Ovary (tissue), 9 donors: ENCODE measurements around the gene SPO11. TPM values are rescaled to one million over a fixed set of nuclear protein-coding genes. Genes with fewer than 3 reads are reported as not detected.

Experiments
- DNase-seq, 5 donors: peaks; one replicate each; pipeline ENCODE4 v3.0.0-alpha.2; 2019 to 2020
- H3K27ac ChIP-seq, 2 donors: fragments of 200-600 bp; one replicate each; pipeline versions ENCODE4 v1.5.1 to v1.8.0; 2019 to 2022
- H3K27me3 ChIP-seq: fragments of 200-600 bp; one replicate; pipeline ENCODE4 v1.8.0; 2022
- H3K36me3 ChIP-seq: fragments of 200-600 bp; sonication (generic); one replicate; pipeline ENCODE4 v1.5.1; 2019
- H3K4me1 ChIP-seq: one replicate; pipeline ENCODE4 v1.8.1; 2013; ENCODE audit warnings: mild to moderate bottlenecking, moderate library complexity; ENCODE audit not compliant: insufficient read depth
- H3K4me3 ChIP-seq: fragments of 200-600 bp; sonication (generic); one replicate; pipeline ENCODE4 v1.5.1; 2017
- H3K9me3 ChIP-seq, 2 donors: fragments of 200-600 bp in 1 of 2; sonication (generic) in 1 of 2; one replicate each; pipeline versions ENCODE4 v1.5.1 to v1.8.1; 2013 to 2019; ENCODE audit warnings: mild to moderate bottlenecking in 1 of 2, moderate library complexity in 1 of 2
- CTCF ChIP-seq, 3 donors: fragments of 450-650 bp in 2 of 3; fragments of 200-600 bp in 1 of 3; IDR thresholded peaks; one replicate each; pipeline versions ENCODE4 v1.5.1 to v1.8.0; 2016 to 2022; ENCODE audit warnings: antibody characterized with exemption in 3 of 3, mild to moderate bottlenecking in 1 of 3
- EP300 ChIP-seq: sonication (generic); formaldehyde crosslinking; IDR thresholded peaks from one replicate; pipeline ENCODE4 v1.6.1; 2017; ENCODE audit warnings: antibody characterized with exemption
- POLR2A ChIP-seq: fragments of 450-650 bp; IDR thresholded peaks from one replicate; pipeline ENCODE4 v1.6.1; 2017; ENCODE audit warnings: antibody characterized with exemption, mild to moderate bottlenecking, moderate library complexity
- WGBS, 3 donors: extraction: QIAGEN DNeasy Blood & Tissue Kit in 1 of 3; methylation state at CpG; one replicate each; pipeline versions ENCODE4 v1.1.5 to v1.1.7; 2013 to 2017; 5-methylcytosine and 5-hydroxymethylcytosine counted together
- intact Hi-C, 4 donors: fragments of 100-400 bp; cut with DNase I; formaldehyde crosslinking; loops; one replicate each; pipeline versions ENCODE4 v1.11.0 to v1.15.1; 2022 to 2023
- polyA plus RNA-seq, 2 donors: library from polyadenylated mRNA; stranded (reverse); fragments of 200-250 nt in 1 of 2; fragments of 350-450 nt in 1 of 2; fragmentation: Illumina TruSeq in 1 of 2; extraction: RNeasy Lipid Tissue Mini Kit (QIAGEN cat#74804) in 1 of 2; gene quantifications; one replicate each; pipeline ENCODE4 v1.2.3, GENCODE V29; 2013 to 2014
- total RNA-seq, 7 donors: library from RNA; depleted of rRNA in 2 of 7; stranded (reverse); fragments of >200 nt in 2 of 7; fragmentation: NEBNext Ultra II Directional in 3 of 7; extraction: Animal tissue kit (Norgen Biotek cat#: 25700) in 3 of 7; gene quantifications; one replicate each; pipeline versions ENCODE4 v1.1.0 to v1.2.4, GENCODE V29; 2016 to 2023
- donor health status: DM: no; HTN: no; CAD: no; lungs with moderate emphysema.
- donor health status: DM: no; HTN: no; CAD: no.
- donor health status: Bipolar disorder and iron deficiency.
- donor health status: DM: yes; HTN: yes; CAD: no.
- donor health status: DM: no; HTN: no; CAD: no.
- donor health status: DM: yes; HTN: yes; CAD: no.

Gene SPO11
- total and polyA plus RNA-seq, 9 donors: not detected

- intact Hi-C loops: loop anchor here in 1 of 4 donors (10.0 kb wide), 1 partner anchor 781 kb away; no protein-coding TSS in a partner anchor
Observed at GRCh38 chr20:57325632-57326356, 3.8 kb upstream of the SPO11 start.

GRCh38 chr20:57326667-57327455, 2.7 kb upstream of the SPO11 start:
- H3K27ac ChIP-seq: no peak overlapping the region
- H3K4me3 ChIP-seq: no peak overlapping the region
- H3K4me1 ChIP-seq: peaks cover 2% of the 10 kb centered on the region
- H3K9me3 ChIP-seq: no peaks in the 10 kb centered on the region
- TF ChIP-seq POLR2A (no peak), CTCF (IDR thresholded peaks at IDR 0.05) (no peak), EP300 (no peak)
- intact Hi-C loops: loop anchor here in 1 of 4 donors (10.0 kb wide), 1 partner anchor 782 kb away; no protein-coding TSS in a partner anchor
- no peaks in the 10 kb centered on the region for H3K36me3 ChIP-seq
- 63 to 68% (median 63%) methylated on average over 8 of the region's 8 CpGs for WGBS, 3 donors
- H3K27me3 ChIP-seq: no peaks in the 10 kb centered on the region
- no peak for DNase-seq

More at GRCh38 chr20:57325632-57326356, 3.8 kb upstream of the SPO11 start:
- TF ChIP-seq POLR2A: no peak
- no peak for TF ChIP-seq EP300
- TF ChIP-seq CTCF (IDR thresholded peaks at IDR 0.05): no peak
- Histone ChIP-seq H3K27ac (no peak overlapping the region), H3K9me3 (no peaks in the 10 kb centered on the region), H3K27me3 (no peaks in the 10 kb centered on the region), H3K4me3 (no peak overlapping the region), H3K4me1 (peaks cover 2% of the 10 kb centered on the region), H3K36me3 (no peaks in the 10 kb centered on the region)
- DNase-seq: no peak
- 91 to 92% (median 92%) methylated on average over 12 of the region's 12 CpGs for WGBS, 3 donors

- no peaks in the 10 kb centered on the region for H3K27me3 ChIP-seq
- H3K4me1 ChIP-seq: no peaks in the 10 kb centered on the region
- intact Hi-C loops: loop anchor here in 1 of 4 donors (10.0 kb wide), 1 partner anchor 783 kb away; no protein-coding TSS in a partner anchor
- H3K9me3 ChIP-seq: no peaks in the 10 kb centered on the region
- no peak overlapping the region for H3K27ac ChIP-seq
- no peaks in the 10 kb centered on the region for H3K36me3 ChIP-seq
- WGBS, 3 donors: 57 to 61% (median 58%) methylated on average over 6 of the region's 6 CpGs
- no peak overlapping the region for H3K4me3 ChIP-seq
- TF ChIP-seq CTCF (IDR thresholded peaks at IDR 0.05) (no peak), EP300 (no peak), POLR2A (no peak)
- no peak for DNase-seq
Observed at GRCh38 chr20:57327820-57328219, 1.8 kb upstream of the SPO11 start.

GRCh38 chr20:57330998-57331397, 1.4 kb downstream of the SPO11 start:
- Histone ChIP-seq H3K27ac (no peak overlapping the region), H3K9me3 (no peaks in the 10 kb centered on the region), H3K4me3 (no peak overlapping the region), H3K36me3 (no peaks in the 10 kb centered on the region), H3K4me1 (no peaks in the 10 kb centered on the region), H3K27me3 (no peaks in the 10 kb centered on the region)
- no peak for TF ChIP-seq POLR2A
- no peak for TF ChIP-seq CTCF (IDR thresholded peaks at IDR 0.05)
- TF ChIP-seq EP300: no peak
- intact Hi-C loops: no loop called here
- DNase-seq: no peak
- WGBS, 3 donors: 66 to 70% (median 67%) methylated on average over 8 of the region's 8 CpGs
